ENCODE measurements around the gene BTBD7.

- no peak for TF ChIP-seq CTCF (conservative IDR thresholded peaks at IDR 0.05; ENCODE audit: low read depth, low read length)
- no peak for TF ChIP-seq USF2 (IDR thresholded peaks at IDR 0.05; ENCODE audit: low read depth, low read length)
- no peak for TF ChIP-seq RAD21 (IDR thresholded peaks at IDR 0.05; ENCODE audit: low read length)
- no peak for TF ChIP-seq POLR2A (IDR thresholded peaks at IDR 0.05; ENCODE audit: low read depth, low read length)
- no peak for TF ChIP-seq CEBPB (IDR thresholded peaks at IDR 0.05; ENCODE audit: low read depth, low read length)
- no peak for TF ChIP-seq MXI1 (IDR thresholded peaks at IDR 0.05; ENCODE audit: borderline replicate concordance, low read depth, low read length)
These were observed 112.3 kb downstream of the BTBD7 start for GRCh38 chr14:93220509-93220908.

Data from IMR-90 (cell line).